Mesothelial cell of epicardium (in vitro differentiated cells): ENCODE measurements around the gene ATM. TPM values are rescaled to one million over a fixed set of nuclear protein-coding genes. Genes with fewer than 3 reads are reported as not detected.

Experiments
- DNase-seq, 2 experiments: peaks; one replicate each; pipeline ENCODE4 v3.0.0; 2021; ENCODE audit warnings: low spot score in 2 of 2; ENCODE audit not compliant: unreplicated experiment in 2 of 2
- H3K27ac Mint-ChIP-seq: 2 replicates; pipeline ENCODE4 v1.8.0; 2021; ENCODE audit warnings: mixed read lengths
- H3K27me3 Mint-ChIP-seq: 2 replicates; pipeline ENCODE4 v1.8.0; 2021; ENCODE audit warnings: low read depth, mixed read lengths
- H3K36me3 Mint-ChIP-seq: 2 replicates; pipeline ENCODE4 v1.8.0; 2021; ENCODE audit warnings: mixed read lengths
- H3K4me1 Mint-ChIP-seq: 2 replicates; pipeline ENCODE4 v1.8.0; 2021; ENCODE audit warnings: mixed read lengths
- H3K4me3 Mint-ChIP-seq: 2 replicates; pipeline ENCODE4 v1.8.0; 2021; ENCODE audit warnings: mild to moderate bottlenecking, moderate library complexity, mixed read lengths
- H3K9me3 Mint-ChIP-seq: 2 replicates; pipeline ENCODE4 v1.8.0; 2021; ENCODE audit warnings: mixed read lengths
- CTCF ChIP-seq: fragments of 200-600 bp; sonication (generic); IDR thresholded peaks from one replicate; pipeline ENCODE4 v1.5.0; 2021; ENCODE audit warnings: antibody characterized with exemption; ENCODE audit not compliant: unreplicated experiment
- total RNA-seq: library from RNA; stranded (reverse); gene quantifications from 3 replicates; pipeline ENCODE4 v1.2.1, GENCODE V29; 2021

The ATM gene
- total RNA-seq, 1 donor from 2014 or later: 78.0 TPM

GRCh38 chr11:108233277-108233945, 10.5 kb downstream of the ATM start:
- H3K9me3 Mint-ChIP-seq: peaks cover 5% of the 10 kb centered on the region
- H3K36me3 Mint-ChIP-seq: peaks cover 46% of the 10 kb centered on the region
- H3K4me3 Mint-ChIP-seq: no peak overlapping the region
- peaks cover 4% of the 10 kb centered on the region for H3K4me1 Mint-ChIP-seq
- no peaks in the 10 kb centered on the region for H3K27me3 Mint-ChIP-seq
- no peak for TF ChIP-seq CTCF
- no peak for DNase-seq
- H3K27ac Mint-ChIP-seq: no peak overlapping the region

GRCh38 chr11:108235192-108235591, 12.3 kb downstream of the ATM start:
- Mint-ChIP-seq H3K9me3 (peaks cover 5% of the 10 kb centered on the region), H3K4me1 (no peaks in the 10 kb centered on the region), H3K36me3 (peaks cover 49% of the 10 kb centered on the region), H3K4me3 (no peak overlapping the region), H3K27me3 (no peaks in the 10 kb centered on the region), H3K27ac (no peak overlapping the region)
- no peak for DNase-seq
- TF ChIP-seq CTCF: no peak

GRCh38 chr11:108235633-108236032, 12.8 kb downstream of the ATM start:
- Mint-ChIP-seq H3K27ac (no peak overlapping the region), H3K4me3 (no peak overlapping the region), H3K4me1 (no peaks in the 10 kb centered on the region), H3K36me3 (peaks cover 49% of the 10 kb centered on the region), H3K27me3 (no peaks in the 10 kb centered on the region), H3K9me3 (peaks cover 5% of the 10 kb centered on the region)
- DNase-seq: no peak
- no peak for TF ChIP-seq CTCF

- H3K4me3 Mint-ChIP-seq: no peak overlapping the region
- no peaks in the 10 kb centered on the region for H3K27me3 Mint-ChIP-seq
- H3K4me1 Mint-ChIP-seq: no peaks in the 10 kb centered on the region
- no peak for DNase-seq
- H3K9me3 Mint-ChIP-seq: peaks cover 5% of the 10 kb centered on the region
- TF ChIP-seq CTCF: no peak
- H3K27ac Mint-ChIP-seq: no peak overlapping the region
- H3K36me3 Mint-ChIP-seq: peaks cover 48% of the 10 kb centered on the region
Observed at GRCh38 chr11:108237058-108237481, 14.2 kb downstream of the ATM start.

- no peak for TF ChIP-seq CTCF
- no peaks in the 10 kb centered on the region for H3K27me3 Mint-ChIP-seq
- H3K4me3 Mint-ChIP-seq: no peak overlapping the region
- H3K36me3 Mint-ChIP-seq: peaks cover 44% of the 10 kb centered on the region
- H3K27ac Mint-ChIP-seq: no peak overlapping the region
- no peaks in the 10 kb centered on the region for H3K4me1 Mint-ChIP-seq
- no peak for DNase-seq
- peaks cover 5% of the 10 kb centered on the region for H3K9me3 Mint-ChIP-seq
Observed at GRCh38 chr11:108239076-108239475, 16.2 kb downstream of the ATM start.
